NCI-H2029 treated with DMSO at 0.1 percent for 48 hours (cell line): ENCODE data around the gene SVBP.

Experiments used
- DNase-seq: peaks from one replicate; lab custom pipeline; 2025; lab: John Stamatoyannopoulos, UW

SVBP gene

GRCh38 chr1:42765269-42765668 is 51.9 kb downstream of the SVBP start:
- DNase-seq: no peak

DNA sequence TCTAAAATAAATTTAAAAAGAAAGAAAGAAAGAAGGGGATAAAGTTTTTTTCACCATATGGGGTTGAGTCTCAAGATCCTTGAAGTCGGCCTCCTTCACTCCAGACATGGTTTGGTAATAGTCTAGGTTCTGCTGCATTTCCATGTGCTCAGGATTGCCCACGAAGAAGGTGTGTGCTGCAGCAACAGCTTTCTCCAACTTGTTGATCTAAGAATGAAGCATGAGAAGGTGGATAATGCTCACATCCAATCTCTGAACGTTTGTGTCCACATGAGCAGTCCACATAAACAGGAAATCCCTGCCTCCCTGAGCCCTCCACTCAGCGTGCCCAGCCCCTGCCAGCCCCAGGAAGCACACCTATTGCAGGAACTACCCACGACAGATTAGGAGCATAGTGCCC is 54.9 kb downstream of the SVBP start:
- DNase-seq: no peak

GRCh38 chr1:42761567-42761966 is 55.6 kb downstream of the SVBP start:
- DNase-seq: no peak

GRCh38 chr1:42759114-42759513 is 58.1 kb downstream of the SVBP start:
- DNase-seq: no peak

DNA sequence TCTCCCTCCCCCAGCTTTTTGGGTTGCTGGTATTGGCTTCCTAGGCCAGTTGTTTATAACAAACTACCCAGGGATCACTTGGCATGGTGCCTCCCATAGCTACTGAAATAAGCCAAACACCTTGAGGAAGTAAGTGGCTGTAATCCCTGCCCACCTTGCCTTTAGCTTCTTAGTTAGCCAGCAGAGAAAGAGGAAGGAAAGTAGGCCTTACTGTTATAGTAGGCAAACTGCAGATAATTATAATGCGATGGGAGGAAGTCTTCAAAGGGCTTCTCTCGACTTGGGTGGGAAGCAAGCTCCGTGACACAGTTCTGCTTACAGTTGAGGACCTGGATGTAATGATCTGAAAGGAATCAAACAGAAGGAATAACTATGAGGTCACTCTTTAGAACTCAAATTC is 58.6 kb downstream of the SVBP start:
- DNase-seq: no peak

DNA sequence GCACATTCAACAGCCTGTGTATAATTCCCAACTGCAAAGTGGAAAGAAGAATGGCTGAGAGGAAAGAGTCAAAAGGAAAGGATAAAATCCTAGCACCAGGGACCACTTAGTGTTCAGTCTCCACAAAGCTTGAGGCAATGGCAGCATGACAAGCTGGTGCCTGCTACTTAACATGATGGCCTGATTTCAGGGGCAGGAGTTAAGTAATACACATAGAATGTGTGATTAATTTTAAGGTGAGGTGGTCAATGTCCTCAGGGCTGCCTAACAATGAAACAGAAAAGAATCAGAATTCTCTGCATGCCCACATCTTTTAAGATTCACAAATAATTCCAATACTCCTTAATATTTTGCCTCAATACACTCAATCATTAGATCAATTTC is 59.3 kb downstream of the SVBP start:
- DNase-seq: no peak
